Liver (tissue), 9 donors: ENCODE measurements around the gene USP53. TPM values are rescaled to one million over a fixed set of nuclear protein-coding genes. Genes with fewer than 3 reads are reported as not detected.

ENCODE experiments used
- DNase-seq: peaks from one replicate; pipeline ENCODE4 v3.0.0-alpha.2; 2017; ENCODE audit warnings: low spot score
- H3K27ac ChIP-seq, 2 donors: one replicate each; pipeline ENCODE4 v1.7.0; 2013; ENCODE audit warnings: inconsistent platforms in 2 of 2, low read length in 2 of 2, control low read depth in 1 of 2, low read depth in 1 of 2, mild to moderate bottlenecking in 1 of 2
- H3K27me3 ChIP-seq, 4 donors: one replicate each; pipeline versions ENCODE4 v1.6.1 to v1.7.0; 2013; ENCODE audit warnings: low read length in 3 of 4, inconsistent platforms in 1 of 4, mild to moderate bottlenecking in 1 of 4, moderate library complexity in 1 of 4; ENCODE audit not compliant: control insufficient read depth in 4 of 4, insufficient read depth in 4 of 4
- H3K36me3 ChIP-seq, 4 donors: one replicate each; pipeline versions ENCODE4 v1.6.1 to v1.7.0; 2013; ENCODE audit warnings: low read length in 3 of 4, mild to moderate bottlenecking in 3 of 4, low read depth in 1 of 4, moderate library complexity in 1 of 4; ENCODE audit not compliant: control insufficient read depth in 4 of 4, insufficient read depth in 3 of 4
- H3K4me1 ChIP-seq, 4 donors: one replicate each; pipeline versions ENCODE4 v1.6.1 to v1.7.0; 2013; ENCODE audit warnings: low read length in 3 of 4, mild to moderate bottlenecking in 3 of 4, moderate library complexity in 1 of 4; ENCODE audit not compliant: control insufficient read depth in 4 of 4, insufficient read depth in 4 of 4
- H3K4me3 ChIP-seq, 3 donors: one replicate each; pipeline versions ENCODE4 v1.6.1 to v1.7.0; 2013; ENCODE audit warnings: low read length in 3 of 3, control low read depth in 1 of 3, low read depth in 1 of 3, mild to moderate bottlenecking in 1 of 3
- H3K9ac ChIP-seq, 2 donors: one replicate each; pipeline ENCODE4 v1.7.0; 2013; ENCODE audit warnings: low read length in 2 of 2, mild to moderate bottlenecking in 2 of 2, moderate library complexity in 2 of 2, control low read depth in 1 of 2, low read depth in 1 of 2
- H3K9me3 ChIP-seq, 4 donors: one replicate each; pipeline versions ENCODE4 v1.6.1 to v1.7.0; 2013; ENCODE audit warnings: low read length in 3 of 4; ENCODE audit not compliant: control insufficient read depth in 4 of 4
- FOXA2 ChIP-seq: IDR thresholded peaks from 2 replicates; pipeline ENCODE4 v1.6.1; 2016; ENCODE audit warnings: antibody characterized with exemption
- HNF4A ChIP-seq, 2 donors: conservative IDR thresholded peaks; 2 replicates each; pipeline ENCODE4 v1.6.1; 2016; ENCODE audit warnings: antibody characterized with exemption in 2 of 2, mild to moderate bottlenecking in 2 of 2
- JUND ChIP-seq, 2 donors: IDR thresholded peaks; 2 replicates each; pipeline ENCODE4 v1.6.1; 2016; ENCODE audit warnings: antibody characterized with exemption in 2 of 2
- NR2F2 ChIP-seq: IDR thresholded peaks from 2 replicates; pipeline ENCODE4 v1.6.1; 2016; ENCODE audit warnings: antibody characterized with exemption
- RXRA ChIP-seq, 2 donors: IDR thresholded peaks; 2 replicates each; pipeline ENCODE4 v1.6.1; 2017 to 2018; ENCODE audit warnings: antibody characterized with exemption in 2 of 2, mild to moderate bottlenecking in 1 of 2
- TAF1 ChIP-seq: conservative IDR thresholded peaks from 2 replicates; pipeline ENCODE4 v1.6.1; 2016; ENCODE audit warnings: antibody characterized with exemption, mild to moderate bottlenecking
- WGBS: extraction: QIAGEN DNeasy Blood & Tissue Kit; methylation state at CpG from one replicate; pipeline ENCODE4 v1.1.7; 2013; 5-methylcytosine and 5-hydroxymethylcytosine counted together
- polyA plus RNA-seq, 2 donors: library from polyadenylated mRNA; stranded (reverse) in 1 of 2; unstranded in 1 of 2; fragments of 200-250 nt in 1 of 2; fragments of >200 nt in 1 of 2; fragmentation: Nextera tagmentation in 1 of 2; extraction: Ambion mirVana in 1 of 2; gene quantifications; one replicate each; pipeline versions ENCODE4 v1.2.1 to v1.2.3, GENCODE V29; 2013 to 2015
- total RNA-seq, 2 donors: library from RNA; depleted of rRNA; stranded (reverse); fragments of >200 nt; gene quantifications; one replicate each; pipeline ENCODE4 v1.2.3, GENCODE V29; 2014
- TF ChIP-seq, protein P1 (sequence below): fragments of 150-350 bp; IDR thresholded peaks from 2 replicates; pipeline ENCODE4 v1.5.1; 2017; ENCODE audit warnings: improper control_type of control experiment, low read depth, low read length; ENCODE audit not compliant: missing input control
- TF ChIP-seq, protein P2 (sequence below): IDR thresholded peaks from 2 replicates; pipeline ENCODE4 v1.6.1; 2016; ENCODE audit warnings: antibody characterized with exemption
- TF ChIP-seq, protein P3 (sequence below): IDR thresholded peaks from 2 replicates; pipeline ENCODE4 v1.6.1; 2016; ENCODE audit warnings: antibody characterized with exemption, mild to moderate bottlenecking
- TF ChIP-seq, protein P4 (sequence below): IDR thresholded peaks from 2 replicates; pipeline ENCODE4 v1.6.1; 2016; ENCODE audit warnings: antibody characterized with exemption
- donor health status: healthy.
- donor health status: healthy.
- donor health status: healthy.
- donor health status: healthy.
- donor health status: healthy.

USP53 gene
- total and polyA plus RNA-seq, 4 donors: 4.7 to 20.7 (median 5.9) TPM

DNA sequence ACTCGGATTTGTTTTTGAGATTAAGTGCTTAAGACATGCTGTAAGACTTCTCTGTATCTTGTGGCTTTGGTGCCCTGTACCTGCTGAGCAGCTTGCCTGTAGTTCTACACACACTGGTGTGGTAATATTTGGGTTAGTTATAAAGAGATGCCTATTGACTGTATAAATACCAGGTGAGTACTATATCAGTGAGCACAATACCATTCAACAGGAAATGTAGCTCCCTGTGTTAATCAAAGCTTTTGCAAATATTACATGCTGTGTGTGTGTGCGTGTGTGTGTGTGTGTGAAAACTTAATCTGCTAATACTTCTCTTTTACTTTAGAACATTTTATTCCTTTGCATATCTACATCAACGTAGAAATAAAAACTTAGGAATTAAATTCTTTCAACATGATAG lies 46.7 kb upstream of the USP53 start:
- no peak for DNase-seq
- H3K27ac ChIP-seq: no peak overlapping the region
- no peaks in the 10 kb centered on the region for H3K4me1 ChIP-seq
- no peaks in the 10 kb centered on the region for H3K9me3 ChIP-seq
- no peak overlapping the region for H3K9ac ChIP-seq
- H3K36me3 ChIP-seq: no peaks in the 10 kb centered on the region
- 88% methylated on average over 3 of the region's 3 CpGs for WGBS
- TF ChIP-seq TAF1 (no peak), FOXA2 (no peak), HNF4A (conservative IDR thresholded peaks at IDR 0.05) (no peak), NR2F2 (no peak), RXRA (IDR thresholded peaks at IDR 0.05) (no peak)
- TF ChIP-seq, protein P1, sequence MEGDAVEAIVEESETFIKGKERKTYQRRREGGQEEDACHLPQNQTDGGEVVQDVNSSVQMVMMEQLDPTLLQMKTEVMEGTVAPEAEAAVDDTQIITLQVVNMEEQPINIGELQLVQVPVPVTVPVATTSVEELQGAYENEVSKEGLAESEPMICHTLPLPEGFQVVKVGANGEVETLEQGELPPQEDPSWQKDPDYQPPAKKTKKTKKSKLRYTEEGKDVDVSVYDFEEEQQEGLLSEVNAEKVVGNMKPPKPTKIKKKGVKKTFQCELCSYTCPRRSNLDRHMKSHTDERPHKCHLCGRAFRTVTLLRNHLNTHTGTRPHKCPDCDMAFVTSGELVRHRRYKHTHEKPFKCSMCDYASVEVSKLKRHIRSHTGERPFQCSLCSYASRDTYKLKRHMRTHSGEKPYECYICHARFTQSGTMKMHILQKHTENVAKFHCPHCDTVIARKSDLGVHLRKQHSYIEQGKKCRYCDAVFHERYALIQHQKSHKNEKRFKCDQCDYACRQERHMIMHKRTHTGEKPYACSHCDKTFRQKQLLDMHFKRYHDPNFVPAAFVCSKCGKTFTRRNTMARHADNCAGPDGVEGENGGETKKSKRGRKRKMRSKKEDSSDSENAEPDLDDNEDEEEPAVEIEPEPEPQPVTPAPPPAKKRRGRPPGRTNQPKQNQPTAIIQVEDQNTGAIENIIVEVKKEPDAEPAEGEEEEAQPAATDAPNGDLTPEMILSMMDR: no peak
- TF ChIP-seq, protein P2, sequence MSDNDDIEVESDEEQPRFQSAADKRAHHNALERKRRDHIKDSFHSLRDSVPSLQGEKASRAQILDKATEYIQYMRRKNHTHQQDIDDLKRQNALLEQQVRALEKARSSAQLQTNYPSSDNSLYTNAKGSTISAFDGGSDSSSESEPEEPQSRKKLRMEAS: no peak
- H3K27me3 ChIP-seq: peaks cover 0 to 2% (median 0%) of the 10 kb centered on the region in 4 donors
- no peak overlapping the region for H3K4me3 ChIP-seq

- Histone ChIP-seq H3K9ac (no peak overlapping the region), H3K27me3 (no peaks in the 10 kb centered on the region), H3K36me3 (no peaks in the 10 kb centered on the region), H3K4me3 (no peak overlapping the region), H3K4me1 (no peaks in the 10 kb centered on the region), H3K27ac (no peak overlapping the region), H3K9me3 (no peaks in the 10 kb centered on the region)
- TF ChIP-seq, protein P3, sequence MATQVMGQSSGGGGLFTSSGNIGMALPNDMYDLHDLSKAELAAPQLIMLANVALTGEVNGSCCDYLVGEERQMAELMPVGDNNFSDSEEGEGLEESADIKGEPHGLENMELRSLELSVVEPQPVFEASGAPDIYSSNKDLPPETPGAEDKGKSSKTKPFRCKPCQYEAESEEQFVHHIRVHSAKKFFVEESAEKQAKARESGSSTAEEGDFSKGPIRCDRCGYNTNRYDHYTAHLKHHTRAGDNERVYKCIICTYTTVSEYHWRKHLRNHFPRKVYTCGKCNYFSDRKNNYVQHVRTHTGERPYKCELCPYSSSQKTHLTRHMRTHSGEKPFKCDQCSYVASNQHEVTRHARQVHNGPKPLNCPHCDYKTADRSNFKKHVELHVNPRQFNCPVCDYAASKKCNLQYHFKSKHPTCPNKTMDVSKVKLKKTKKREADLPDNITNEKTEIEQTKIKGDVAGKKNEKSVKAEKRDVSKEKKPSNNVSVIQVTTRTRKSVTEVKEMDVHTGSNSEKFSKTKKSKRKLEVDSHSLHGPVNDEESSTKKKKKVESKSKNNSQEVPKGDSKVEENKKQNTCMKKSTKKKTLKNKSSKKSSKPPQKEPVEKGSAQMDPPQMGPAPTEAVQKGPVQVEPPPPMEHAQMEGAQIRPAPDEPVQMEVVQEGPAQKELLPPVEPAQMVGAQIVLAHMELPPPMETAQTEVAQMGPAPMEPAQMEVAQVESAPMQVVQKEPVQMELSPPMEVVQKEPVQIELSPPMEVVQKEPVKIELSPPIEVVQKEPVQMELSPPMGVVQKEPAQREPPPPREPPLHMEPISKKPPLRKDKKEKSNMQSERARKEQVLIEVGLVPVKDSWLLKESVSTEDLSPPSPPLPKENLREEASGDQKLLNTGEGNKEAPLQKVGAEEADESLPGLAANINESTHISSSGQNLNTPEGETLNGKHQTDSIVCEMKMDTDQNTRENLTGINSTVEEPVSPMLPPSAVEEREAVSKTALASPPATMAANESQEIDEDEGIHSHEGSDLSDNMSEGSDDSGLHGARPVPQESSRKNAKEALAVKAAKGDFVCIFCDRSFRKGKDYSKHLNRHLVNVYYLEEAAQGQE: no peak
- TF ChIP-seq RXRA (IDR thresholded peaks at IDR 0.05) (no peak), JUND (IDR thresholded peaks at IDR 0.05) (no peak), FOXA2 (no peak)
- TF ChIP-seq, protein P4, sequence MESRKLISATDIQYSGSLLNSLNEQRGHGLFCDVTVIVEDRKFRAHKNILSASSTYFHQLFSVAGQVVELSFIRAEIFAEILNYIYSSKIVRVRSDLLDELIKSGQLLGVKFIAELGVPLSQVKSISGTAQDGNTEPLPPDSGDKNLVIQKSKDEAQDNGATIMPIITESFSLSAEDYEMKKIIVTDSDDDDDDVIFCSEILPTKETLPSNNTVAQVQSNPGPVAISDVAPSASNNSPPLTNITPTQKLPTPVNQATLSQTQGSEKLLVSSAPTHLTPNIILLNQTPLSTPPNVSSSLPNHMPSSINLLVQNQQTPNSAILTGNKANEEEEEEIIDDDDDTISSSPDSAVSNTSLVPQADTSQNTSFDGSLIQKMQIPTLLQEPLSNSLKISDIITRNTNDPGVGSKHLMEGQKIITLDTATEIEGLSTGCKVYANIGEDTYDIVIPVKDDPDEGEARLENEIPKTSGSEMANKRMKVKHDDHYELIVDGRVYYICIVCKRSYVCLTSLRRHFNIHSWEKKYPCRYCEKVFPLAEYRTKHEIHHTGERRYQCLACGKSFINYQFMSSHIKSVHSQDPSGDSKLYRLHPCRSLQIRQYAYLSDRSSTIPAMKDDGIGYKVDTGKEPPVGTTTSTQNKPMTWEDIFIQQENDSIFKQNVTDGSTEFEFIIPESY: no peak
- TF ChIP-seq, protein P1: no peak
- no peak for DNase-seq
These were observed 42.3 kb upstream of the USP53 start for GRCh38 chr4:119170195-119170594.
